CD4-positive, alpha-beta T cell treated with Interleukin-4 for 1 hour (primary cell): ENCODE measurements around the gene KXD1.

ENCODE experiments used
- DNase-seq, 2 donors: peaks; one replicate each; pipeline ENCODE4 v3.0.0-alpha.2; 2020 to 2022

The KXD1 gene

DNA sequence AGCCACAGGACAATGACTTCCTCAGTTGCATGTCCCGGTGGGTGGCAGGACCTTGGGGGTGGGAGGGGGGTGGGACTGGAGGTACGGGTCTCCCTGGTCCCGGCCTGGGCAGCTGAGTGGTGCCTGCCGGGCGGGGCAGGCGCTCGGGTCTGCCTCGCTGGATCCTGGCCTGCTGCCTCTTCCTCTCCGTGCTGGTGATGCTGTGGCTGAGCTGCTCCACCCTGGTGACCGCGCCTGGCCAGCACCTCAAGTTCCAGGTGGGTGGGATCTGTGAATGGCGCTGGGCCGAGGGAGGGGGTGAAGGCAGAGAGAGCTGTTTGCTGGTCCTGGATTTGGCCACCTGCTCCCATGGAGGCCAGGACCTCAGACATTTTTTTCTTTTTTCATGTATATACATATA is 60.6 kb downstream of the KXD1 start:
- DNase-seq, result no peak
